ENCODE measurements around the gene TUBB2A.

Gene TUBB2A

DNA sequence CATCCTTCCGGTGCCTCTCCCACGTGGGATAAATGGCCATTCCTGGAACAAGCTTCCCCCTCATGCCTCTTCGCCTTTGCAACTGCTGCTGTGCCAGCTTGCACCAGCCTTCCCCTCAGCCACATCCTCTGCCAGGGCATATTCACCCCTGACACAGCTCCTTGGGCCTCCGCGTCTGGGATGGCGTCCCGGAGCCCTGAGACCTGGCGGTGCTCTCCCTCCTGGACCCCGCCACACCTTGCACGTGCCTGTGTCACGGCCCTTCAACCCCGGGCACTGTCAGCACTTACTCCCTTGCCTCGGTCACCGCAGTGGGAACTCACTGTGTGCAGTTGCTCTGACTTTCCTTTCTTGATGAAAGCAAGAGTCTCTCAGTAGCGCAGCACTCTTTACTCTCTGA lies 25.6 kb downstream of the TUBB2A start:
- H3K9me3 Mint-ChIP-seq, result no peaks in the 10 kb centered on the region
- no peaks in the 10 kb centered on the region for H3K27me3 Mint-ChIP-seq
- H3K27ac Mint-ChIP-seq, result no peak overlapping the region
- no peak for ATAC-seq
- no peaks in the 10 kb centered on the region for H3K36me3 Mint-ChIP-seq (ENCODE audit: low read depth)
- DNase-seq, result no peak
- no peak overlapping the region for H3K4me3 Mint-ChIP-seq
- no peaks in the 10 kb centered on the region for H3K4me1 Mint-ChIP-seq

DNA sequence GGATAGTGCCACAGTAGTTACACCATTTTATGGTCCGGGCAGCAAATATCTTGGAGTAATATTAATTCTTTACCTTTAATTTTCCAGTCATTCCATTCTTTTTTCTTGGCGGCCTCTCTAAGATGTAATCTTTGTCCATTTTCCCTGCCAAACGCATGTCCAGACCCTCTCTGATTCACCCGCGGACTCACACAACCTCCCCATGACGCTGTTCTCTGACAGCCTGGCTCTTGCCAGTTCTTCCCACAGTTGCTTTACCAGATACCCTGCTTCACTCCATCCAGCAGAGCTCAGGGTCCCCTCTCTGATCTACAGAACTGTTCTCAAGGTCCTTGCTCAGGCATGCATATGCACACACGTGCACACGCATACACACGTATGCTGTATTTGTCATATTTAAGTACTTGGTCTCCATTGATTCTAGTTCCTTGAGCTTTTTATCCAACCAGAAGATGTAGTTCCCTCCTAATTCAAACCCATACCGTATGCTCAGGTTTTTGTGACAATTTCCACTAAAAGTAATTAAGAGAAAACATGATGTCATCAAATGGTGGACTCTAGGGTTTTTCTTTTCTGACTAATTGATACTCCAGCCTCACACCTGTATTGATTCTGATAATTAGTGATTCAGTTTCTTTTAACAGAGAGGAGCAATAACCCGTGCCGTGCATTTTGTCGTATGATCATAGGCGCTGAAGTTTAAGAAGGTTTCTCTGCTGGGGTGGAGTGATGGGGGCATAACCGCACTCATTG lies 28.8 kb downstream of the TUBB2A start:
- ATAC-seq (no peak), DNase-seq (no peak)
- Mint-ChIP-seq H3K4me1 (peaks cover 9% of the 10 kb centered on the region), H3K27me3 (no peaks in the 10 kb centered on the region), H3K36me3 (ENCODE audit: low read depth) (no peaks in the 10 kb centered on the region), H3K9me3 (no peaks in the 10 kb centered on the region), H3K27ac (no peak overlapping the region), H3K4me3 (no peak overlapping the region)

DNA sequence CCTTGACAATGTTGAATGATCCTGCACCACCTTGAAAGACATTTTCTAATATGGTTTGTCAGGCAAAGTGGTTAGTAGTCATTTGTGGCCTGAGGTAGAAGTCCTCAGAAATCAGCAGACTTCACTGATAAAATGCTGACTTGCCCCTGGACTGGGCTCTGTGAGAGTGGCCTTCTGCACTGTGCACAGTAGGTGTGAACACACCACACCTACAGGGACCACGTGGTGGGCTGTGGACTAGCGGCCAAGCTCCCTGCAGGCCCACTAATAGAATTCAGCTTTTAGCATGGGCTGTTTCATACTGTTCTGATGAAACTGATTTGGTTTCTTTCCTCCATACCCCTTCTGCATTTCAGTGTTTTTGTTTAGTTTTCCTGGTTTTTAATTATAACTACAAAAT lies 31.5 kb downstream of the TUBB2A start:
- Mint-ChIP-seq H3K9me3 (no peaks in the 10 kb centered on the region), H3K27me3 (no peaks in the 10 kb centered on the region), H3K27ac (no peak overlapping the region), H3K4me3 (no peak overlapping the region), H3K4me1 (peaks cover 10% of the 10 kb centered on the region), H3K36me3 (ENCODE audit: low read depth) (no peaks in the 10 kb centered on the region)
- DNase-seq (no peak), ATAC-seq (no peak)

DNA sequence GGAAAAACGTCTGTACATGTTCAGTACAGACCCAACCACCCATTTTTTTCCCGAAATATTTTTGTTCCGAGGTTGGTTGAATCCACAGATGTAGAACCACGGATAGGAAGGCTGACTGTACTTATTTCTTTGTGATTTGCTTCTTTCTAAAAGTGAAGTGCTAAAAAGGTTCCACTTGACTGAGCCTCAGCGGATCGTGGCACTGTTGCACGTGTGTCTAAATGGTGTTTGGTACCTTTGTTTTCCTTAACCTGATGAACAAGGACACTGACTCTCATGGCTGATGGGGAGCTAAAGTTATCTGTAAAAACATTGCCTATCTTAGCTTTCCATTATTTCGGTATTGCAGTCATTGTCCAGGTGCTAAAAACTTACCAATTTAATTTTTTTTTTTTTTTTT lies 32.7 kb downstream of the TUBB2A start:
- H3K27me3 Mint-ChIP-seq, result no peaks in the 10 kb centered on the region

DNA sequence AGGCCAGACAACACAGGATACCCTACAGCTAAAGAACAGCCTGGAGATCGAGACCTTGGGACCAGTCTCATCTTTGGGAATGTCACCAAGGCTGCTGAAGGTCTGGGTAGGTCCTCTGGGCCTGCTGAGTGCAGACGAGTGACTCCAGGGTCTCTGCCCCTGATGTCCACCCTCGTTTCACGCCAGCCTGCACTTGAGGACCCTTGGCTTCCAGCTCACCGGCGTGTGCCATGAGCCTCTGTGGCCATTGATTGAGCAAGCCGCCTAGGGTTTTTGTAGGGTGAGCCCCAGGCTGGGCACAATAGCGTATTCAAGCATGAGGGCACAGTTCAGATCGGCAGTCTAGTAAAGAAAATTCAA lies 34.5 kb downstream of the TUBB2A start:
- no peak for ATAC-seq

More for the DNA sequence above, 32.7 kb downstream of the TUBB2A start:
- Mint-ChIP-seq H3K27ac (no peak overlapping the region), H3K4me3 (no peak overlapping the region), H3K4me1 (peaks cover 10% of the 10 kb centered on the region), H3K36me3 (ENCODE audit: low read depth) (no peaks in the 10 kb centered on the region), H3K9me3 (no peaks in the 10 kb centered on the region)
- ATAC-seq (no peak), DNase-seq (no peak)

DNA sequence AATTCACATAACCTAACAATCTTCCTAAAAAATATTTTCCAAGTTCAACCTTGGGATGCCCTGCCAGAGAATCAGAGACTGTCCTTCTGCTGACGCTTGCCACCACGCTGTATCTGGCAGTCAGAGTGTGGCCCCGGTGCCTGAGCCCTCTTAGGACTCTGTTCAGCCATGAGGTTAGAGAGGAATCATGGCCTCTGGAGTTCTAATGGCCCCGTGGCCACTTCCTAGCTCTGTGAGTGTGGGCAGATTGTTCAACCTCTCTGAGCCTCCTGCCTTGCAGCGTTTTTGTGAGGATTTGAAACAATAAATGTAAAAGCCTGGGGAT lies 36.6 kb downstream of the TUBB2A start:
- H3K27me3 Mint-ChIP-seq, result no peaks in the 10 kb centered on the region
- H3K4me3 Mint-ChIP-seq, result no peak overlapping the region
- no peak overlapping the region for H3K27ac Mint-ChIP-seq

More for the DNA sequence above, 34.5 kb downstream of the TUBB2A start:
- Mint-ChIP-seq H3K27ac (no peak overlapping the region), H3K9me3 (no peaks in the 10 kb centered on the region), H3K27me3 (no peaks in the 10 kb centered on the region), H3K4me3 (no peak overlapping the region), H3K36me3 (ENCODE audit: low read depth) (no peaks in the 10 kb centered on the region), H3K4me1 (peaks cover 20% of the 10 kb centered on the region)
- no peak for DNase-seq

DNA sequence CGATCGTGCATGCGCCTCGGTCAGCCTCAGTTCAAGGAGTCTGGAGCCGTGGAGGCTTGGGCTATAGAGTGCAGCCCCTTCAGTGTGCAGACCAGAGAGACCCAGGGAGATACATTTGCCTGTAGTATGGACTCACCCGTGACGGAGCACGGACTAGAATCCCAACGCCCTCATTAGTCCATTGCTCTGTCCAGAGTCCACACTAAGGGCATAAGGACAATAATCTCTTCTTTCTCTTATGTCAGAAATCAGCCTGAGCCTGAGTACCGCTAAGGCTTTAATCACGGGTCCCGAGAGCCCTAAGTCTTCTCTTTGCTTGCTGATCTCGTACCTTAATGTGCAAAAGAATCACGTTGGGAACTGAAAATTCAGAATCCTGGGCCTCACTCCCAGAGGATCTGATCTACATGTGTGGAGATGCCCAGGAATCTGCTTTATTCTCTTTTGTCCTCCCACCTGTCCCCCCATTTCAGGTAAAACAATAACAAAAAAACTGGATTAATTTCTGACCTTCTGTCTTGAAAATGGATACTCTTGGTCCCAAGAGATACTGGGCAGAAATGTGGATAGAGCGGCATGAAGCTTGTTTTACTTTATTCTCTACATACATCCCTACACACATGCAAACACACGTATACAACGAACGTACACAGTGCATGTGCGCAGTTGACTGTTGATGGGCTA lies 38.2 kb downstream of the TUBB2A start:
- Mint-ChIP-seq H3K27ac (peak overlapping the region; percentile 50), H3K9me3 (no peaks in the 10 kb centered on the region), H3K27me3 (no peaks in the 10 kb centered on the region), H3K4me1 (peaks cover 28% of the 10 kb centered on the region), H3K4me3 (peak overlapping the region; percentile 83), H3K36me3 (ENCODE audit: low read depth) (no peaks in the 10 kb centered on the region)
- DNase-seq (no peak), ATAC-seq (peak; percentile 9)

More for the DNA sequence above, 36.6 kb downstream of the TUBB2A start:
- ATAC-seq, result no peak
- no peak for DNase-seq
- Mint-ChIP-seq H3K4me1 (peaks cover 30% of the 10 kb centered on the region), H3K36me3 (ENCODE audit: low read depth) (no peaks in the 10 kb centered on the region), H3K9me3 (no peaks in the 10 kb centered on the region)

DNA sequence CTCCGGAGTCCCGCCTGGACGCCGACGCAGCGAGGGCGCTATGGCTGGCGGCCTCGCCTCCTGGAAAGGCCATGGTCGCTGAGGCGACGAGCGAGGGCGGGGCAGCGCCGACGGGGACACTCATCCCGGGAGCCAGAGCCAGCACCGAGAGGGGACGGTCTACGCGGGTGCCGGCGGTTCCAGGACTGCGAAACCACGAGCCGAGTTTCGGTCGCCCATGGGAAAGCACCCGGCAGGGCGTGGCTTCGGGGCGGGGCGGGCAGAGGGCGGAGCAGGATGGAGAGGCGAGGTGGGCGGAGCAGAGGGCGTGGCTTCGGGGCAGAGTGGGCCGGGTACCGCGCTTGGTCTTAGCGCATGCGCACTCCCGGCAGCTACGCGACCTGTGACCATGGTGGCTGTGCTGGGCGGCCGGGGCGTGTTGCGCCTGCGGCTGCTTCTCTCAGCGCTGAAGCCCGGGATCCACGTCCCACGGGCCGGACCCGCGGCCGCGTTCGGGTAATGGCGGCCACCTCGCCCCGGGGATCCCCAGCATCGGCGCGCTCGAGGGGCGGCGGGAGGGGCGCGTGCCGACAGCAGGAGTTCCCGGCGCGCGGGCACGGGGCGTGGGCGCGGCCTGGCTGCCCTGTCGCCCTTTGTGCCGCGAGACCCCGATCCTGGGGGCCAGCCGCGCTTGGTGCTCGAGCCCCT lies 38.8 kb downstream of the TUBB2A start, which contains the start of gene BPHL:
Gene BPHL, plus strand, starts transcription at position 359 of the 687 bp plus-strand sequence. Its CDS starts 30 bp downstream, at position 389.
- peak within 1 kb of the TSS; percentile 80 for H3K27ac Mint-ChIP-seq
- no peaks in the 10 kb centered on the region for H3K36me3 Mint-ChIP-seq (ENCODE audit: low read depth)
- DNase-seq, result peak; percentile 100
- H3K4me1 Mint-ChIP-seq, result peaks cover 21% of the 10 kb centered on the region
- peak; percentile 95 for ATAC-seq
- no peaks in the 10 kb centered on the region for H3K9me3 Mint-ChIP-seq
- no peaks in the 10 kb centered on the region for H3K27me3 Mint-ChIP-seq
- peak within 1 kb of the TSS; percentile 83 for H3K4me3 Mint-ChIP-seq

DNA sequence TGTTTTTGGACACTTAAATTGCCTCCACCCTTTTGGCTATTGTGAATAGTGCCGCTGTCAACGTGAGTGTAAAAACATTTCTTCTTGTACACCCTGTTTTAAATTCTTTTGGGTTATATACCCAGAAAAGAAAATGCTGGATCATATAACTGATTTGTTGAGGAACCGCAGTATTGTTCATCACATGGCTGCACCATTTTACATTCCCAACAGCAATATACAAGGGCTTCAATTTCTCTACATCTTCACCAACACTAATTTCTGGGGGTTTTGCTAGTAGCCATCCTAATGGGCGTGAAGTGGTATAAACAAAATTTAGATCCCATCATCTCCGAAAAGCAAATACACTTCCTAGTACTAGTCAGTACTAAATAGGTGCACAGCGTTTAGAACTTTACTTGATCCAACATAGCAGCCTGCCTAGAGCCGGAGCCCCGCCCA lies 39.4 kb downstream of the TUBB2A start:
- Mint-ChIP-seq H3K4me1 (peaks cover 20% of the 10 kb centered on the region), H3K9me3 (no peaks in the 10 kb centered on the region), H3K27me3 (no peaks in the 10 kb centered on the region), H3K4me3 (peak overlapping the region; percentile 83), H3K27ac (peak overlapping the region; percentile 80), H3K36me3 (ENCODE audit: low read depth) (peaks cover 2% of the 10 kb centered on the region)
- DNase-seq, result no peak
- peak; percentile 0 for ATAC-seq

DNA sequence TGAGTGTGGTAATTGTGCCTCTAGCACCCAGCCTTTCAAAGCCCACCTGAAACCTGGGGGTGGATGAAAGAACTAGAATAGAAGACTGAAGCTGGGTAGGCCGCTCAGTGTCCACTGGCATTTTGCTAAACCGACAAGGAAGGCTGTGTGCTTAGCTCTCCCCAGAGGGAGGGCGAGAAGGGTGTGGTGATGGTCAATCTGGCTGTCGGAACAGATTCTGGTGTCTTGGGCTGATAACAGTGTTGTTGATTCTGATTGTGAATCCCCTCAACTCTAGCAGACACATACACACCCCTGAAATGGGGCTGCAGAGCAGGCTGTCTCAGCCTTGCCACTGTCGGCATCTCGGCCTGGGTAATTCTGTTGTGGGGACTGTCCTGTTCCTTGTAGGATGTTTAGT lies 43.0 kb downstream of the TUBB2A start:
- no peak overlapping the region for H3K27ac Mint-ChIP-seq
- H3K9me3 Mint-ChIP-seq, result no peaks in the 10 kb centered on the region

DNA sequence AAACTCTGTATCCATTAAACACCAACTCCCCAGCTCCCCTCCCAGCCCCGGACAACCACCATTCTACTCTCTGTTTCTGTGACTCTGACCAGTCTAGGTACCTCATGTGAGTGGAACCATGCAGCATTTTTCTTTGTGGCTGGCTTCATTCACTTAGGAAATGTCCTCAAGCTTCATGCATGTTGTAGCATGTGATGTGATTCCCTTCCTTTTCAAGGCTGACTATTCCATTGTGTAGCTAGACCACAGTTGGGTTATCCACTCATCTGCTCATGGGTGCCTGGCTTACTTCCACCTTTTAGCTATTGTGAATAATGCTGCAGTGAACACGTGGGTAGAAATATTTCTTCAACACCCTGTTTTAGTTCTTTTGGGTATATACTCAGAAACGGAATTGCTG lies 47.6 kb downstream of the TUBB2A start:
- H3K27ac Mint-ChIP-seq, result no peak overlapping the region
- peaks cover 35% of the 10 kb centered on the region for H3K36me3 Mint-ChIP-seq (ENCODE audit: low read depth)
- no peaks in the 10 kb centered on the region for H3K27me3 Mint-ChIP-seq
- no peak overlapping the region for H3K4me3 Mint-ChIP-seq
- ATAC-seq (no peak), DNase-seq (no peak)
- no peaks in the 10 kb centered on the region for H3K9me3 Mint-ChIP-seq
- no peaks in the 10 kb centered on the region for H3K4me1 Mint-ChIP-seq

More for the DNA sequence above, 43.0 kb downstream of the TUBB2A start:
- DNase-seq (no peak), ATAC-seq (no peak)
- peaks cover 17% of the 10 kb centered on the region for H3K4me1 Mint-ChIP-seq
- H3K36me3 Mint-ChIP-seq (ENCODE audit: low read depth), result peaks cover 19% of the 10 kb centered on the region
- no peaks in the 10 kb centered on the region for H3K27me3 Mint-ChIP-seq
- no peak overlapping the region for H3K4me3 Mint-ChIP-seq

DNA sequence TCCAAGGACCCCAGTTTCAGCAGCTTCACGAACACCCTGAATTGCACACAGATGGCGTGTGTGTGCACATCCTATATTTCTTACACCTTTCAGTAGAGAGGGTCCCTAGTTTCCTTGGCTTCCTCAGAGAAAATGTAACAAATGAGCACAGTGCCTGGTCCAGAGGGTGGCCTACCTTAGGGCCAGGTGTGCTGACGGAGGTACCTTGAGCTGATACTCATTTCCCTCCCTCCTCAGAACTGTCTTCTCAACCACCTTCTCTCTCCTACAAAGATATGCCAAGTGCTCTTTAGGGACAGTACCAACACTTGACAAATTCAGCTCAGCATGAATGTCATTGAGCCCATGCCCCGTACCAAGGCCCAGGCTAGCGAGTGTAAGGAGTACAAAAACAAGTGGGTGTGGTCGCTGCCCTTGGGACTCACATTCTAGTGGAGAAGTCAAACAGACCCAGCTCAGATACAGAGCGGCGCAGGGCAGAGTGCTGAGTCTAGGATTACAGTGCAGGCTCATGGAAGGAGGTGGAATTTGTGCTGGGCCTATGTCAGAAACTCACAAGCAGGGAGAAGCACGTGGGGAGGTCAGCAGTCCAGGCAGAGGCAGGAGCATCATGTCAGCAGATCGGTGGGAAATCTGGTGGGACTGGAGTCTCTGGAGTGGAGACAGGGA lies 48.5 kb downstream of the TUBB2A start:
- no peaks in the 10 kb centered on the region for H3K9me3 Mint-ChIP-seq
- H3K27me3 Mint-ChIP-seq, result no peaks in the 10 kb centered on the region
- DNase-seq, result no peak
- H3K4me1 Mint-ChIP-seq, result no peaks in the 10 kb centered on the region
- H3K36me3 Mint-ChIP-seq (ENCODE audit: low read depth), result peaks cover 43% of the 10 kb centered on the region
- ATAC-seq, result no peak
- H3K4me3 Mint-ChIP-seq, result no peak overlapping the region
- no peak overlapping the region for H3K27ac Mint-ChIP-seq

Measured in activated naive CD8-positive, alpha-beta T cell treated with anti-CD3 and anti-CD28 coated beads, Interleukin-2, amount 50 U/mL, for 24 hours (primary cell).